Fibroblast of skin of left biceps (primary cell): ENCODE data around the gene SYNPO2L.

ENCODE experiments used
- DNase-seq, 2 experiments: peaks; one replicate each; pipeline ENCODE4 v3.0.0-alpha.2; 2013; ENCODE audit warnings: low read depth in 2 of 2

Gene SYNPO2L

GRCh38 chr10:73649876-73650536 lies 5.8 kb downstream of the SYNPO2L start:
- DNase-seq = peak in 1 of 2 experiments; percentile 23

GRCh38 chr10:73648975-73649829 lies 6.6 kb downstream of the SYNPO2L start:
- DNase-seq = no peak

DNA sequence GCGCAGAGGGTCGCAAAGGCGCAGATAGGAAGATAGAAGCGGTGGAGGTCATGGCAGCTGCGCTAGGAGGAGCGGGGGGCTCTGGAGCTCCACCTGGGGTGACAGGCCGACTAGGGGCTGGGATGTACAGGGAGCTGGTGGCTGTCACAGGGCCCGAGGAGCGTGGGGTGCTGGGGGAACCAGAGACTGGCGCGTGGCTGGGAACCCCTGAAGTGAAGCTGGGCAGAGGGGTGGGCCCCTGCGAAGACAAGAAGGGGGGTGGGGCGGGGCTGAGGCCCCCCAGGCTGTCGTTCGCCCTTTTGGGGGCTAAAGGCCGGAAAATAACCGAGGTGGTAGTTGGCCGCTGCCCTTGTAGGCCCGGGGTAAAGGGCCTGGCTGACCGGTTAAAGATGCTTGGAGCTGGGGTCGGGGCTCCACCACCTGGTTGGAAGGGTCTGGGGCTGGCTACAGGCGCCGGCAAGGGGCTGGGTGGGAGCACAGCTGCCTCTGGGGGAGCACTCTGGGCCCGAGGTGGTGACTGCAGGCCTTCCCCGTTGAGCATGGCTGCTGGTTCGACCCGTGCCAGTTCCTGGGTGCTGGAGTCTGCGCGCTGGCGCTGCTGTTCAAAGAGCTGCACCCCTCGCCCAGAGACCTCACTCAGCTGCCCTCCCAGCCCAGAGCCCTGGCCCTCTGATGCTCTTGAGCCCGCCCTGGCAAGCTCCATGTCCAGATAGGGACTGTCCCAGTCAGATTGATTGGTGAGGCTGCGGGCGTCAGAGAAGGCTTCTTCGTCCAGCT lies 7.8 kb downstream of the SYNPO2L start:
- DNase-seq = no peak

GRCh38 chr10:73647211-73647874 lies 8.5 kb downstream of the SYNPO2L start:
- no peak for DNase-seq

DNA sequence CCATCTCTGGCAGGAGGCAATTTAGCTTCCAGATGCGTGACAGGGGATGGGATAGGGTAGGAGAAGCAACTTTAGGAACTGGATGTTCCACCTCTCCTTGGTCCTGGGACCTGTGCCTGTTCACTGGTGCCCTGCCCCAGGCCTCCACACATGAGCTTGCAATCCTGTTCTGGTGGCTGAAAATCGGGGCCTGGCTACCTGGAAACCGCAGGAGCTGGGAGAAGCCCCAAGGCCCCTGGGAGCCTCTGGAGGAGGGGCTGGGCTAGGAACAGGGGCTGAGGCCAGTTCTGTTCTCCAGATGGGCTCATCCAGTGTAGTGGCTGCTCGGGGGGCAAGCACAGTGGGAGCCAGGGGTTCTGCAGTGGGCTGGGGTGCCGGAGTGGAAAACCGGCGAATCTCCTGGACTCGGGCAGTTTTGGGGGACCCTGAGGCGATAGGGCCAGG lies 9.2 kb downstream of the SYNPO2L start:
- DNase-seq = no peak

GRCh38 chr10:73645251-73645650 lies 10.6 kb downstream of the SYNPO2L start:
- no peak for DNase-seq

DNA sequence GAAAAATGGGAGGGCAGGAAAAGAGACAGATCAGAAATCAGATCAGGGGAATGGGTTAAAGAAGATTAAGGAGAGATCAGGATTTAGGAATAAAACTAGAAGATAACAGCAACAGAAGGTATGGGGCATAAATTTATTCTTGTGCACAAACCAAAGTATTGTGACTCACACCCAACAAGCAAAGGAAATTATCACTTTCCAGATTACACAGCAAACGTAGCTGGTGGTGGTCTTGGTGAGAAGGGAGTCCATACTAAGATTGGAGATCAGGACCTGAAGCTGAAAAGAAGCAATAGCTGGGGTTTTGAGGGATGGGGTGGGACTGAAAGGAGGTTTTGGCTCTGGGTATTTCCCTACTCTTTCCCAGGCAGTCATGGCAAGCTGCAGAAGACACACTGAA lies 11.1 kb downstream of the SYNPO2L start:
- no peak for DNase-seq

DNA sequence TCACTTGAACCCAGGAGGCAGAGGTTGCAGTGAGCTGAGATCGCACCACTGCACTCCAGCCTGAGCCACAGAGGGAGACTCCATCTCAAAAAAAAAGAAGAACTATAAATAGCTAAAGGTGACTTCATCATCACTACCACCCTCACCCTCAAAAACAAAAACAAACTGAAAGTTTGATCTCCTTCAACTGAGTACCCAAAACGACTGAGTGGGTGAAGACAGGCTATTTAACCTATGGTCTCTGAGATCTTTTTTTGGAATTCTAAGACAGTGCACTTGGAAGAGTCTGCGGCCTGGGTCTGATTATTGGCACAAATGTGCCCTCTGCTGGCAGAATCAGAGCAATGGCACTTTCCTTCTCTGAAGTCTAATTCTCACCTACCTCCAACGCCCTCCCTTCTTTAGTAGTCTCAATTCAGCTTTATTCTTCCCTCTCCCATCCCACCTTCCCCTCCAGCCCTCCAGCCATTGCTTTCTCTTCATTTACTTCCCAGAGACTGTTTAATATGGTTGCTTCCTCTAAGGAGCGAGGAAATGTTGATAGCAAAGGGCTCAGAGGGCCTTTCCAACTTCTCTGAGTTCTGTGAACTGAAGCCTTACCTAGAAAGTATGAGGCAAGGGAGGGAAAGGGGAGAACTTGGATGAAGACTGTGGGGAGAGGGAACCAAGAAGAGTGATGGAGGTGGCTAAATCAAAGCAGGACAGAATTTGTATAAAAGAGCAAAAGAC lies 11.7 kb downstream of the SYNPO2L start:
- DNase-seq = peak; percentile 28 to 35

GRCh38 chr10:73643362-73643761 lies 12.5 kb downstream of the SYNPO2L start:
- no peak for DNase-seq

GRCh38 chr10:73641328-73642060 lies 14.3 kb downstream of the SYNPO2L start, which contains the start of gene MYOZ1:
TSS of gene MYOZ1 (minus strand) at chr10:73641474. CDS start at chr10:73640017, 1,457 bp downstream.
- no peak for DNase-seq

- DNase-seq = no peak
Measured at GRCh38 chr10:73639286-73639685, 16.5 kb downstream of the SYNPO2L start.

- no peak for DNase-seq
Measured at GRCh38 chr10:73635781-73636180, 20.0 kb downstream of the SYNPO2L start.

- DNase-seq = no peak
Measured at GRCh38 chr10:73634421-73634820, 21.4 kb downstream of the SYNPO2L start.

DNA sequence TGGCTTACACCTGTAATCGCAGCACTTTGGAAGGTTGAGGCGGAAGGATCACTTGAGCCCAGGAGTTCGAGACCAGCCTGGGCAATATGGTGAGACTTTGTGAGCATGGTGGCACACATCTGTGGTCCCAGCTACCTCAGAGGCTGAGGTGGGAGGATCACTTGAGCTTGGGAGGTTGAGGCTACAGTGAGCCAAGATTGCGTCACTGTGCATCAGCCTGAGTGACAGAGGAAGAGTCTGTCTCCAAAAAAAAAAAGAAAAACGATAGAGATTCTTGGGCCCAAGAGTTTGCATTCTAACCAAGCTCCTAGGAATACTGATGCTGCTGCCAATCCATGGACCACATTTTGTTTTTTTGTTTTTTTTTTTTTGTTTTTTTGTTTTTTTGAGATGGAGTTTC lies 26.7 kb downstream of the SYNPO2L start:
- no peak for DNase-seq

GRCh38 chr10:73628405-73628804 lies 27.4 kb downstream of the SYNPO2L start:
- DNase-seq = no peak

GRCh38 chr10:73627300-73627699 lies 28.5 kb downstream of the SYNPO2L start:
- no peak for DNase-seq

- DNase-seq = peak; percentile 94 to 96
Measured at GRCh38 chr10:73625884-73626752, 29.7 kb downstream of the SYNPO2L start.

DNA sequence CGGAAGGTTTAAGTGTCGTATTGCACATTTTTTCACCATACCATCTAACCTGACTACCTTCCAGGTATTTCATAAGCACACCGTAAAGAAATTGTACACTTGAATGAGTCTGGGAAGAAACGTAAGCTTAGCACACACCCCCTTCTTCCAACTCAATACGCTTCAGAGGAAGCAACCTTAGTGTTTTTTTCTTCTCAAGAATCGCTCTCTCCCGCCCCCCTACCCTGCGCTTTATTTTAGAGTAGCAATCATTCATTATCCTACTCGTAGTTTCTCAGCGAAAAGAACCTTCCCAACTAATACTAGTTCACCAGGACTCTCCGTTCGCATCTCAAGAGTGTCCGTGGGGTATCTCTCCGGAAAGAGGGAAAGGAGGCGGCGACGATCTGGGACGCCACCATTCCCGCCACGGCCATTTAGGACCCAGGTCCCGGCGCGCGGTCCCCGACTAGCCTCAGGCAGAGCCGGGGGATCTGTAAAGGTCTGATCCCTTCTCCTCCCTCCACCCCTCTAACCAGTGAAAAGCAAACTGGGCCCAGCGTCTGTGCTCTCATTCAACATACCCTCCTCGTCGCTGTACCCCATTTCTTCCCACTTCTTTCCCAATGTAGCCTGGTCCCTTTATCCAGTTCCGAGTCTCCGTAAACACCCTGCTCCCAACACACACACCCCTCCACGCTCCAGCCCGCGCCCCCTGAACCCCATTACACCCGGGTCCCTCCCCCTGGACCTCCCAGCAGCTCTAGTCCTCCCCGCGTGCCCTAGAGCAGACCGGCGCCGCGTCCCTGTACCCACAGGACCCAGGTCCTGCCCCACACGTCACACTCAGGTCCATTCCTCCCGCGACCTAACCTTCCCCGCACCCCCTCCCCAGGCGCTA lies 30.6 kb downstream of the SYNPO2L start:
- DNase-seq = no peak
